GM19324 (cell line): ENCODE results near the gene PFKFB1.

ENCODE experiments used
- ATAC-seq: cut with Tn5 transposase; IDR thresholded peaks from one replicate; pipeline ENCODE4 v1.9.1; 2021; ENCODE audit warnings: mild to moderate bottlenecking, moderate library complexity; ENCODE audit not compliant: unreplicated experiment, low FRiP score

PFKFB1 gene

GRCh38 chrX:54994099-54994498 lies at the start of gene PFKFB1:
PFKFB1 (minus strand) TSS chrX:54994188; CDS start chrX:54994007, 181 bp downstream.
- ATAC-seq, result no peak

DNA sequence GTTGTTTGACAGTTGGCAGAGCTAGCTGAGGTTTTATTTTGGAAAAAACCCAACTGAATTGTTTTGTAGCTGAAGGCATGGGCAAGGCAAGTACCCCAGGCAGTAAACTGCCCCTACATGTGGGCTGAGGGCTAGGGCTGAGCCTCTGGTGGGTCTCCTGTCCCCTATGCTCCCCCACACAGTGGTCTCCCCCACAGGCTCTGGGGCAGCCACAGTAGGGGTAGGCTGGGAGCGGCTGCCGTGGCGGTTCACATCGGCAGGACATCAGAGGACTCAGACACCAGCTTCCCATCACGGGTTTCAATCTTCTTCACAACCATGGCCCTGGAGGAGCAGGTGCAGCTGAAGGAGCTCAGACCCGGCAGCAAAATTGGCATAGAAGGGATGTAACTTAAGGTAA lies 47.5 kb upstream of the PFKFB1 start:
- no peak for ATAC-seq

DNA sequence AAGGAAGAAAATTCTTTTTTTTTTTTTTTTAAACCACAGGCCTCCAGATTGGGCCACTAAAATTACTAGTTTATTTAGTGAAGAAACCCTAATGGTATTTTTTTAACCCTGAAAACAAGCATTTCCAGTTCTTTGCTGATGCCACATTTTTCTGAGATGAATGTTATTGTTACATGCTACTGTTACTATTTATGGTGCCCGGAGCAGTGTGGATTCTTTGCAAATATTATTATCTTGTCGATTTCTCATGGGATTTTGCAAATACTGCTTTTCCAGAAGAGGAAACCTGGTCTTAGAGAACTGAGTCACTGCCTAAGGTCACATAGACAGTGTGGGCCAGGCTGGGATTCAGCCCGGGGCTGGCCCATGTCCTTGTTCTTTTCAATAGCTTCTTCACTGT lies 45.5 kb upstream of the PFKFB1 start:
- no peak for ATAC-seq

DNA sequence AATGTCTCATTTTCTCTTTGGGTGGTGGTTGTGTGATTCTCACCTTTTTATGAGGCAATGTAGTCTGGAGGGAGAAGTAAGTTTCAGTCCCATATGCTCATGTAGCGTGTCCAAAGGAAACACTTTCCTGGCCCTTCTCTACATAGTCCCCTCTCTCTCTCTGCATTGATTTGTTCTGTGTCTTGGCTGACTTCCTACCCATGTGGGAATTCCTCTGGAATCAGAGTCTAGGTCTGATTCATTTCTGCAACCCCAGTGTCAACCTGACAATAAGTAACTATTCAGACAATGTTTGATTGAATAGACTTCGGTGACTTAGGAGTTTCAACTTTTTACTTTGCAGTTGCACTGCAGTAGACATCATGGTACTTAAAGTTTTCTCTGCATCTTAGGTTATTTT lies 39.4 kb upstream of the PFKFB1 start:
- ATAC-seq, result no peak

GRCh38 chrX:55030271-55031205 lies 36.5 kb upstream of the PFKFB1 start, which contains the start of gene ALAS2:
ALAS2 (minus strand) TSS chrX:55030977; CDS start chrX:55026000, 4,977 bp downstream.
- no peak for ATAC-seq

DNA sequence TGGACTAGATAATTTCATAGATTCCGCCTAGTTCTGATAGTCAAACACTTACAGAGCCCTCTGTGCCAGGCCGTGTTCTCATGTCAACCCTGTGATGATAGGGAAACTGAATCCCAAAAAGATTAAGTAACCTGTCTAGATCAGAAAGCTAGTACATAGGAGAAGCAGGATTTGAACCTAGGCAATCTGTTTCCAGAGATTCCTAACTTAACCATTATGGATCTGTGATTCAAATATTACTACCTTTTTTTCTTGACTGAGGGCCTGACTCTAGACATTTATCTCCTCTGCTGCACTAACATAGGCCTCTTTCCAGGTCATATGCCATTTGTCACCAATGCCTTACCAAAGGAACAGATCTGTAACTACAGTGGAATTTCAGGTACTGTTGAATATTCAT lies 35.3 kb upstream of the PFKFB1 start:
- ATAC-seq, result no peak

DNA sequence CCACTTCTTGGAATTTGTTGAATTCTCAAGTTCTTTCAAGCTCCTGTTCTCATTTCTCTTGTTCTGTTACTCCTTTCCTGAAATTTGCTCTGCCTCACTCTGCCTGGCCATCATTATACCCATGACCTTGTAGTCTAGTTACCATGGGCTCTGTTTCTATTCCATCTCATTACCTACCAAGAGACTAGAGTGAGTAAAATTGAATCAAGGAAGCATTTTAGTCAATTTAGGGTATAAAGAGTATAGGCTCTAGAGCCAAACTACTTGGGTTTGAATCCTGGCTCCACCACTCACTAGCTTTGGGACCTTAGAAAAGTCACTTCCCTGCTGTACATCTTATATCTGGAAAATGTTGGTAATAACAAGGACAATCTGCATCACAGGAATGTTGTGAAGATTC lies 34.6 kb upstream of the PFKFB1 start:
- no peak for ATAC-seq

DNA sequence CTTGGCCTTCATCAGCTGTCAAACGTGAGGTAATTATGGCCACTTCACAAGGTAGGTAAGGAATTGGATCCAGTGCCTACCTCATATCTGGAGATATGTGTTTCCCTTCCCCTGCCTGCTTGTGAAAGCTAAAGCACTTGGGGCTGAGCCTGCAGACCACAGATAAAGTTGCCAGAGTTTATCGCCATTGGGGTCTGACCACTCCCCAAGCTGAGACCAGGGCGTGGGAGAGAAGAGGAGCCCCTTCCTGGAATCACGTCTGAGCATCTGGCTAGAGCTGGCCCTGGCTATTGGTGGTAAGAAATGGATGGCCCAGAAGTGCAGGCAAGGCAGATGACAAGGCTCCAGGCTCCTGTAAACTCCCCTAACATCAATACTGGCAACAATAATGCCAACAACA lies 34.1 kb upstream of the PFKFB1 start:
- no peak for ATAC-seq

- ATAC-seq, result no peak
Measured at GRCh38 chrX:55026840-55027239, 32.9 kb upstream of the PFKFB1 start.

DNA sequence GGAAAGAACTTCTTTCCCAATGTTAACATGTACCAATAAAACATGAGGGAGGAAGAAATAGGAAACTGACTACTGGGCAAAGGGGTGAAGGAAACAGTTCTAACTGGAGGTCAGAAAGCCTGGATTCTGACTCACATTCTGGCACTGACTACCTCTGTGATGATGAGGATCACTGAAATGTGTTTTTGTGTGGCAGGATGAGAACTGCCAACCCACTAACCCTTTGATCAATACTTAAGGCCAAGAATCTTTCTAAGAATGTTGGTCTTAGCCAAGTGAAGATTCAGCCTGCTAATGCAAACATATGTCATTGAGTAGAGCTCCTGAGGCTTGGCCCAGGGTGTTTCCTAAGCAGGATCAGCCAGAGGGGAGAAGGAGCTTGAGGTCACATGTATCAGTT lies 32.2 kb upstream of the PFKFB1 start:
- no peak for ATAC-seq

DNA sequence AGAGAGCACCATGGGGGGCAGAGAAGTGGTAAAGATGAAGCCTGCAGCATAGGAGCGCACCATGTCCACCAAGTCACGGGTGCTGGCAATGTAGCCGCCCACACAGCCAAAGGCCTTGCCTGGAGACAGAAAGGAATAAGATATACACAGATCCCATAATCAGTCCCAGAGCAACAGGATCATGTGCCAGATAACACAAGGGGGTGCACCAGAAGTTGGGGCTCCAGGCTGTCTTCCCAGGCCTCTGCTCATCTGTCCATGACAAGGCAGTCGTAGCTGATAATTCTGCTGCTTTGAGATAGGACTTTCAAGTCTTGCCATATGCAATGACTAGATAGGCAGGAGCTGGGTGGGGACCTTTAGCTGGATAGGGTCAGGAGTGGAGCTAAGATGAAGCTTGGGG lies 20.9 kb upstream of the PFKFB1 start:
- ATAC-seq, result no peak

DNA sequence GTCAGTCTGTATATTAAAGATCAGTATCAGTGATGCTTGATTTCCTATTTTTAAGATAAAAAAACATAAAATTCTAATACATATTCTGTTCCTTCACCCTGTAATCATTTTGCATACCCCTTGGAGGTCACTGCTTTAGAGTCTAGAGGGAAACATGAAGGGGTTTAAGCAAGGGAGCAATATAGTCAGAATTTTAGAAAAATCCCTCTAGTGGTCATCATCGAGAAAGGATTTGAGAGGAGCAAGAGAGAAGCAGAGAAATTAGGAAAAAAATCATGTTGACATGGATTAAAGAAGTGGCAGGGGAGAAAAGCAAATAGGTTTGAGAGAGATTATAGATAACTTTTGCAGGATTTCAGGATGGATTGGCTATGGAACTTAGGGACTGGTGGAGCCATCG lies 17.3 kb upstream of the PFKFB1 start:
- no peak for ATAC-seq

- no peak for ATAC-seq
Measured at GRCh38 chrX:55008571-55009358, 14.8 kb upstream of the PFKFB1 start.

GRCh38 chrX:55007656-55008055 lies 13.7 kb upstream of the PFKFB1 start:
- no peak for ATAC-seq

DNA sequence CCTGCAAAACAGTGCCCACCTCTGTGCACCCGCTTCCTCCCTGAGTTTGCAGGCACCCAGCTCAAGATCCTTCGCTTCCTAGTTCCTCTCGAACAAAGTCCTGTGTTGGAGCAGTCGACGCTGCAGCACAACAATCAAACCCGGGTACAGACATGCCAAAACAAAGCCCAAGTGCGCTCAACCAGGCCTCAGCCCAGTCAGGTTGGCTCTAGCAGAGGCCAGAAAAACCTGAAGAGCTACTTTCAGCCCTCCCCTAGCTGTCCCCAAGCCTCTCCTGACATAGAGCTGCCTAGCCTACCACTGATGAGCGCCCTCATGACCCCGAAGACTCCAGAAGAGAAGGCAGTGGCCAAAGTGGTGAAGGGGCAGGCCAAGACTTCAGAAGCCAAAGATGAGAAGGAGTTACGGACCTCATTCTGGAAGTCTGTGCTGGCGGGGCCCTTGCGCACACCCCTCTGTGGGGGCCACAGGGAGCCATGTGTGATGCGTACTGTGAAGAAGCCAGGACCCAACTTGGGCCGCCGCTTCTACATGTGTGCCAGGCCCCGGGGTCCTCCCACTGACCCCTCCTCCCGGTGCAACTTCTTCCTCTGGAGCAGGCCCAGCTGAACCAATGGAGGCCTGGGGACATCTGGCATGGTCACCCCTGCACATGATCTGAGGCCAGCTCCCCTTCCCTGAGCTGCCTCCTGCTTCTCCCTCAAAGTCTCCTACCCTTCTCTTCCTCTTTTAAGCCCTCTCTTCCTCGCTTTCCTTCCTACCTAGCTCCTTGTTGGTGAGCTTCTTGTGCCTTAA lies 13.0 kb upstream of the PFKFB1 start:
- no peak for ATAC-seq

DNA sequence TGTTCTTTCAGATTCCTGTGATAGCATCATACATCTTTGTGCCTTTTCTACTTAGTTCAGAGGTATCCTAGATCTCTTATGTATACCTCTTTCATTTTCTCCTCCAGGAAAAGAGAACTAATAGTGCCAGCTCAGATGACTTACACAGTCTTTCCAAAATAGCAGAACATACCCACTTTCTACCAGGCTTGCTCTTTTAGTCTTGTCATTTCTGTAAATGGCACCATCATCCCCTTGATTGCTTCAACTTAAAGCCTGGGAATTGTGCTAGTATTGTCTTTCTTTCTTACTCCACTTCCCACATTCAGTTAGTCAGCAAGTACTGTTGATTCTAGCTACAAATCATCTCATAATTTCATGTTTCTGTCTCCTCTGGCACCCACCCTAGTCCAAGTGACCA lies 11.3 kb upstream of the PFKFB1 start:
- ATAC-seq, result no peak

GRCh38 chrX:55004231-55004630 lies 10.2 kb upstream of the PFKFB1 start:
- ATAC-seq, result no peak

- ATAC-seq, result peak; percentile 95
Measured at GRCh38 chrX:54999717-55000598, 6.0 kb upstream of the PFKFB1 start, which contains the start of gene APEX2. APEX2 (plus strand) TSS chrX:55000363; CDS start chrX:55000423, 60 bp downstream.

DNA sequence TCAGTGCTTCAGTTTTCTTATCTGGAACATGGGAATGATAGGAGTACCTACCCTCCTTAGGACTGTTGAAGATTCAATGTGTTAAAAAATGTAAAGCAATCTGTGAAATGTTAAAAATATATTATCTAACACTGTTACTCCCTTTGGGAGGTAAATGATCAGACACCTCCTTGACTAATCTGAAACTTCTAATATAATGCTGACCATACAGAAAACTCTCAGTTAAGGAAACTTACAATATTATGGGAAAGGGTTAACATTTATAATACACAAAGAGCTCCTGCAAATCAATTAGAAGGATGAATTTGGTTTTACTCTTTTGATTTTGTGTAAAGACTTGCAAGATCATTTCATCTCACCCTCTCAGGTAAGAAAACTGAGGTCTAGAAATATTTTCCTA lies 1.6 kb upstream of the PFKFB1 start:
- ATAC-seq, result no peak
